ENCODE measurements around the gene RFWD3.

GRCh38 chr16:74608381-74608780, 58.3 kb downstream of the RFWD3 start:
- TF ChIP-seq MAFK (IDR thresholded peaks at IDR 0.05; ENCODE audit: low read depth, low read length) = no peak
- TF ChIP-seq CTCF (IDR thresholded peaks at IDR 0.05; ENCODE audit: control extremely low read depth in 1 of 3, insufficient read depth in 1 of 3, low read depth in 1 of 3, low read length in 3 of 3) = no peak
- no peak for TF ChIP-seq TAF1 (IDR thresholded peaks at IDR 0.05; ENCODE audit: low read depth, low read length)
- no peak for TF ChIP-seq SUZ12 (IDR thresholded peaks at IDR 0.05; ENCODE audit: low read length)
- TF ChIP-seq SP1 (IDR thresholded peaks at IDR 0.05; ENCODE audit: low read depth, low read length) = no peak

All from H1 (cell line).